SK-N-SH (cell line): ENCODE results near the gene NFKBIE. TPM values are rescaled to one million over a fixed set of nuclear protein-coding genes. Genes with fewer than 3 reads are reported as not detected.

Experiments
- CTCF ChIA-PET: fragments of 300-600, 350-600 bp; formaldehyde crosslinking; extraction: SDS; loops from one replicate; lab custom pipeline; 2021; lab: Yijun Ruan, JAX
- POLR2A ChIA-PET: fragments of 350-600 bp; sonication (Branson Sonifier 250); formaldehyde crosslinking; extraction: SDS; loops from one replicate; lab custom pipeline; 2020; ENCODE audit warnings: antibody characterized with exemption, inconsistent platforms; lab: Yijun Ruan, JAX
- DNase-seq: peaks from one replicate; pipeline ENCODE4 v3.0.0; 2012
- H2AFZ ChIP-seq: fragments of 200-600 bp; sonication (generic); 2 replicates; pipeline ENCODE4 v1.8.1; 2016; ENCODE audit warnings: antibody characterized with exemption, mild to moderate bottlenecking, low read depth
- H3F3A ChIP-seq: fragments of 200-600 bp; sonication (generic); replicated peaks from 2 replicates; pipeline ENCODE3; 2016; ENCODE audit warnings: antibody characterized with exemption, mild to moderate bottlenecking; ENCODE audit not compliant: insufficient read depth
- H3K27ac ChIP-seq, 2 experiments: fragments of 200-500 bp in 1 of 2; fragments of 200-600 bp in 1 of 2; sonication (Bioruptor generic) in 1 of 2; sonication (generic), shearing (Covaris generic) in 1 of 2; 2 replicates each; pipeline versions ENCODE4 v1.5.1 to v1.6.1; 2014 to 2016; ENCODE audit warnings: low read depth in 2 of 2, inconsistent platforms in 1 of 2, low read length in 1 of 2, mild to moderate bottlenecking in 1 of 2, mixed read lengths in 1 of 2
- H3K27me3 ChIP-seq: fragments of 200-600 bp; sonication (generic), shearing (Covaris generic); 2 replicates; pipeline ENCODE4 v1.6.1; 2016; ENCODE audit warnings: mixed run types; ENCODE audit not compliant: insufficient read depth
- H3K36me3 ChIP-seq, 2 experiments: fragments of 200-500 bp in 1 of 2; fragments of 200-600 bp in 1 of 2; sonication (Bioruptor generic) in 1 of 2; sonication (generic) in 1 of 2; replicated peaks in 1 of 2; 2 replicates each; pipeline versions ENCODE3 to v1.5.1; 2014 to 2016; ENCODE audit warnings: low read length in 1 of 2, mild to moderate bottlenecking in 1 of 2; ENCODE audit not compliant: insufficient read depth in 2 of 2, control insufficient read depth in 1 of 2
- H3K4me1 ChIP-seq, 2 experiments: fragments of 200-500 bp in 1 of 2; fragments of 200-600 bp in 1 of 2; sonication (Bioruptor generic) in 1 of 2; sonication (generic), shearing (Covaris generic) in 1 of 2; 2 replicates each; pipeline versions ENCODE4 v1.5.1 to v1.6.1; 2014 to 2016; ENCODE audit warnings: low read depth in 1 of 2, low read length in 1 of 2, mixed run types in 1 of 2; ENCODE audit not compliant: insufficient read depth in 2 of 2, control insufficient read depth in 1 of 2
- H3K4me2 ChIP-seq: fragments of 200-600 bp; sonication (generic), shearing (Covaris generic); 2 replicates; pipeline ENCODE4 v1.6.1; 2017; ENCODE audit warnings: mixed run types
- H3K4me3 ChIP-seq, 2 experiments: fragments of 200-500 bp in 1 of 2; fragments of 200-600 bp in 1 of 2; sonication (Bioruptor generic) in 1 of 2; sonication (generic), shearing (Covaris generic) in 1 of 2; 2 replicates each; pipeline versions ENCODE4 v1.5.1 to v1.8.1; 2014 to 2016; ENCODE audit warnings: low read depth in 2 of 2, inconsistent platforms in 1 of 2, low read length in 1 of 2, mild to moderate bottlenecking in 1 of 2, mixed read lengths in 1 of 2, moderate library complexity in 1 of 2
- H3K79me2 ChIP-seq: fragments of 200-600 bp; sonication (generic); 2 replicates; pipeline ENCODE4 v1.8.1; 2017; ENCODE audit warnings: mild to moderate bottlenecking; ENCODE audit not compliant: insufficient read depth
- H3K9ac ChIP-seq: fragments of 200-600 bp; sonication (generic); 2 replicates; pipeline ENCODE4 v1.6.1; 2017; ENCODE audit warnings: mixed run types
- H3K9me2 ChIP-seq: fragments of 200-600 bp; sonication (generic); 2 replicates; pipeline ENCODE4 v1.6.1; 2017; ENCODE audit warnings: mixed run types
- H3K9me3 ChIP-seq: fragments of 200-600 bp; sonication (generic); 2 replicates; pipeline ENCODE4 v1.6.1; 2017; ENCODE audit warnings: mixed run types, mild to moderate bottlenecking, moderate library complexity
- H4K20me1 ChIP-seq: fragments of 200-600 bp; sonication (generic); 2 replicates; pipeline ENCODE4 v1.6.1; 2017; ENCODE audit warnings: mild to moderate bottlenecking, mixed run types; ENCODE audit not compliant: insufficient read depth
- CHD2 ChIP-seq: fragments of 150-350 bp; IDR thresholded peaks from 2 replicates; pipeline ENCODE4 v1.6.1; 2018; ENCODE audit warnings: low read length; ENCODE audit not compliant: partially characterized antibody
- ELF1 ChIP-seq: IDR thresholded peaks from 2 replicates; pipeline ENCODE4 v1.4.0; 2012
- EP300 ChIP-seq, 2 experiments: IDR thresholded peaks; 2 replicates each; pipeline versions ENCODE4 v1.4.0 to v1.6.1; 2012; ENCODE audit warnings: borderline replicate concordance in 1 of 2, low read depth in 1 of 2, low read length in 1 of 2
- FOXJ3 ChIP-seq: sonication (generic); formaldehyde crosslinking; IDR thresholded peaks from 2 replicates; pipeline ENCODE4 v1.5.1; 2020; ENCODE audit warnings: mild to moderate bottlenecking, missing genetic modification reagents
- FOXM1 ChIP-seq: IDR thresholded peaks from 2 replicates; pipeline ENCODE4 v1.4.0; 2012; ENCODE audit warnings: low read depth, mild to moderate bottlenecking
- GABPA ChIP-seq: IDR thresholded peaks from 2 replicates; pipeline ENCODE4 v1.4.0; 2012; ENCODE audit warnings: low read depth, mild to moderate bottlenecking
- GATA2 ChIP-seq: sonication (generic); formaldehyde crosslinking; IDR thresholded peaks from 2 replicates; pipeline ENCODE4 v1.5.0; 2020; ENCODE audit warnings: mild to moderate bottlenecking, missing genetic modification reagents
- MEF2A ChIP-seq: IDR thresholded peaks from 2 replicates; pipeline ENCODE4 v1.4.0; 2012; ENCODE audit warnings: low read depth, borderline replicate concordance
- MXI1 ChIP-seq: IDR thresholded peaks from 2 replicates; pipeline ENCODE4 v1.6.1; 2012; ENCODE audit warnings: mild to moderate bottlenecking, low read depth, low read length, improper control_type of control experiment
- NFIC ChIP-seq: IDR thresholded peaks from 2 replicates; pipeline ENCODE4 v1.4.0; 2012; ENCODE audit warnings: borderline replicate concordance
- RAD21 ChIP-seq: IDR thresholded peaks from 2 replicates; pipeline ENCODE4 v1.6.1; 2012; ENCODE audit warnings: mild to moderate bottlenecking, low read length
- RCOR1 ChIP-seq: fragments of 150-350 bp; IDR thresholded peaks from 2 replicates; pipeline ENCODE4 v1.6.1; 2017; ENCODE audit warnings: antibody characterized with exemption, low read length
- RFX5 ChIP-seq: IDR thresholded peaks from 2 replicates; pipeline ENCODE4 v1.6.1; 2012; ENCODE audit warnings: mild to moderate bottlenecking, improper control_type of control experiment, low read length
- RXRA ChIP-seq: IDR thresholded peaks from 2 replicates; pipeline ENCODE4 v1.4.0; 2012; ENCODE audit warnings: low read depth, mild to moderate bottlenecking, borderline replicate concordance
- SIN3A ChIP-seq: IDR thresholded peaks from 2 replicates; pipeline ENCODE4 v1.6.1; 2012; ENCODE audit warnings: low read depth, mild to moderate bottlenecking, low read length, moderate library complexity, borderline replicate concordance
- SMC3 ChIP-seq: IDR thresholded peaks from 2 replicates; pipeline ENCODE4 v1.6.1; 2012; ENCODE audit warnings: low read depth, low read length, improper control_type of control experiment
- TAF1 ChIP-seq: IDR thresholded peaks from 2 replicates; pipeline ENCODE4 v1.6.1; 2012; ENCODE audit warnings: low read depth, mild to moderate bottlenecking, low read length, moderate library complexity, borderline replicate concordance
- YY1 ChIP-seq: IDR thresholded peaks from 2 replicates; pipeline ENCODE4 v1.4.0; 2012; ENCODE audit warnings: low read depth, mild to moderate bottlenecking
- WGBS: methylation state at CpG from one replicate; pipeline ENCODE4 v1.1.6; 2017; ENCODE audit warnings: low lambda C conversion rate; 5-methylcytosine and 5-hydroxymethylcytosine counted together
- polyA plus RNA-seq, 3 experiments: library from polyadenylated mRNA; depleted of rRNA; stranded (reverse); fragments of >200 nt; gene quantifications; 2 replicates each; pipeline ENCODE4 v1.2.3, GENCODE V29; 2012
- TF ChIP-seq, protein P1 (sequence below): IDR thresholded peaks from 2 replicates; pipeline ENCODE4; 2012
- TF ChIP-seq, protein P2 (sequence below): IDR thresholded peaks from 2 replicates; pipeline ENCODE4 v1.4.0; 2012; ENCODE audit warnings: low read depth
- TF ChIP-seq, protein P3 (sequence below): IDR thresholded peaks from 2 replicates; pipeline ENCODE4 v1.4.0; 2012; ENCODE audit warnings: low read depth, borderline replicate concordance

Gene NFKBIE
- polyA plus RNA-seq, 1 of the 3 experiments (the other 2 are of a cell fraction), result 5.8 TPM

DNA sequence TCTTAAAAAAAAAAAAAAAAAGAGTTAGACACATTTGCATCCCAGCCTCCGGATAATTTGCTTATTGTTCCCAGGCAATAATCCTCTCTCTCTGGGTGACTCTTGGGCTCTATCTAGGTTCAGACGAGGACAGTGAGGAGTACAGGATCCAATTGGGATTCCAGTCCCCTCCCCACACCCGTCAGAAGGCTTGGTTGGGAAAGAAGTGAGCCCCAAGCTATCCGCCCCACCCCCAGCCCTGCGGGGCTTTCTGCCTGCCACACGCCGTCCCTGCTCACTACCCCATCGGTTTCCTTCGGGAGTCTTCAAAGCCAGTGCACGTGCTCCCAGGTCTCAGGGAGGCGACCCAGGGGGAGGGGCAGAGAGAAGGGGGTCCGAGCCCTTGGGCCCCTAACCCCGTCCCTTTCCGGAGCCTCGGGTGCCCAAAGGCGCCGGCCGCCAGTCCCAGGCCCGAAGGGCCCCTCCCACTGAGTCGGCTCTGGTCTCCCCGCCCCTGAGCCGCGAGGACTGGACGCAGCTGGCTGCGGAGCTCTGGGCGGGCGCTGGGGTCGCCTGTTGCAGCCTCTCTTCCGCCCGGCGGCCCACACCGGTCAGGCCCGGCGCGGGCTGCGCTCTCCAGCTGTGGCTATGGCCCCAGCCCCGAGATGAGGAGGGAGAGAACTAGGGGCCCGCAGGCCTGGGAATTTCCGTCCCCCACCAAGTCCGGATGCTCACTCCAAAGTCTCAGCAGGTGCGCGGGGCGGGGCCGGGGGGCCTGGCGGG, 46.1 kb downstream of the NFKBIE start (continued):
- TF ChIP-seq, protein P1, sequence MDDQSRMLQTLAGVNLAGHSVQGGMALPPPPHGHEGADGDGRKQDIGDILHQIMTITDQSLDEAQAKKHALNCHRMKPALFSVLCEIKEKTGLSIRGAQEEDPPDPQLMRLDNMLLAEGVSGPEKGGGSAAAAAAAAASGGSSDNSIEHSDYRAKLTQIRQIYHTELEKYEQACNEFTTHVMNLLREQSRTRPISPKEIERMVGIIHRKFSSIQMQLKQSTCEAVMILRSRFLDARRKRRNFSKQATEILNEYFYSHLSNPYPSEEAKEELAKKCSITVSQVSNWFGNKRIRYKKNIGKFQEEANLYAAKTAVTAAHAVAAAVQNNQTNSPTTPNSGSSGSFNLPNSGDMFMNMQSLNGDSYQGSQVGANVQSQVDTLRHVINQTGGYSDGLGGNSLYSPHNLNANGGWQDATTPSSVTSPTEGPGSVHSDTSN, result no peak
- no peak for TF ChIP-seq RCOR1
- TF ChIP-seq SIN3A, result 0 out of 2 replicates have a peak, but pooled peaks have one; percentile 34
- TF ChIP-seq RFX5, result no peak
- no peak for TF ChIP-seq TAF1
- peak; percentile 79 for TF ChIP-seq MXI1

DNA sequence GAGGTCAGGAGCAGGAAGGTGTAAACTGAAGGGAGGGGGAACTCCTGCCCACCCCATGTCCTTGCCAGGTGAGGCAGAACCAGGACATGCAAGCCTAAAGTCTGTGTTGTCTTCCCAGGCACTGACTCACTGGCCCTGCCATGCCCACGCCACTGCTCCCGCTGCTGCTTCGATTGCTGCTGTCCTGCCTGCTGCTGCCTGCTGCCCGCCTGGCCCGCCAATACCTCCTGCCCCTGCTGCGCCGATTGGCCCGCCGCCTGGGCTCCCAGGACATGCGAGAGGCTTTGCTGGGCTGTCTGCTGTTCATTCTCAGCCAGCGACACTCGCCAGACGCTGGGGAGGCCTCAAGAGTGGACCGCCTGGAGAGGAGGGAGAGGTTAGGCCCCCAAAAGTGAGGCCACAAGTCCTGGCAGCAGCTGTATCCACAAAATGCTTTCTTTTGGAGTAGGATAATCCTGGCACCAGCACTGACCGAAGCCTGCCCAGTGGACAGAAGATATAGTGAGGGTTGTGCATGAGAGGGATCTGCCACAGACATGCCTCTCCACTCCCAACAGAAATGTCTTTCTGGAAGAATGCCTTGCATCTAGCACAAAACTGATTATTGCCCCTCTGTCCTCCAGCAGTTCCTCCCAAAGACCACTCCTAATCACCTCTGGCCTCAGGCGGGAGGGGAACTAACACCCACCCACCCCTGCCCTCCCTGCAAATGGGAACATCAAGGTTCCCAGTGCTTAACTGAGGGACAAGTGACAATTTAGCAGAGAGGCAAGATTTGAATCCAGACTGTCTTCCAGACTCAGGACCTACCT, 47.8 kb downstream of the NFKBIE start:
- ChIA-PET CTCF (interaction anchor here (2.4 to 13.7 kb wide), 3 partner anchors 17 to 45 kb away, joined by 10 to 224 read pairs (median 15); no protein-coding TSS in a partner anchor), POLR2A (no interaction called here)
- DNase-seq, result no peak

More for the DNA sequence above, 47.8 kb downstream of the NFKBIE start:
- no peaks in the 10 kb centered on the region for H3K9me3 ChIP-seq
- H4K20me1 ChIP-seq, result no peaks in the 10 kb centered on the region
- peaks cover 9 to 35% of the 10 kb centered on the region in 2 experiments; a peak in 3 of 4 replicates for H3K4me1 ChIP-seq
- no peaks in the 10 kb centered on the region for H3K27me3 ChIP-seq
- TF ChIP-seq GABPA (no peak), EP300 (IDR thresholded peaks at IDR 0.05; ENCODE audit: borderline replicate concordance in 1 of 2, low read depth in 1 of 2, low read length in 1 of 2) (no peak), MXI1 (no peak), ELF1 (no peak), MEF2A (no peak), TAF1 (no peak), YY1 (no peak), RXRA (no peak), GATA2 (CRISPR knock-in tag) (no peak), SMC3 (no peak), FOXJ3 (CRISPR knock-in tag) (no peak), NFIC (no peak), FOXM1 (no peak), RAD21 (no peak), CHD2 (no peak)
- TF ChIP-seq, protein P2, sequence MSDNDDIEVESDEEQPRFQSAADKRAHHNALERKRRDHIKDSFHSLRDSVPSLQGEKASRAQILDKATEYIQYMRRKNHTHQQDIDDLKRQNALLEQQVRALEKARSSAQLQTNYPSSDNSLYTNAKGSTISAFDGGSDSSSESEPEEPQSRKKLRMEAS, result no peak
- TF ChIP-seq, protein P1, result no peak
- TF ChIP-seq, protein P3, sequence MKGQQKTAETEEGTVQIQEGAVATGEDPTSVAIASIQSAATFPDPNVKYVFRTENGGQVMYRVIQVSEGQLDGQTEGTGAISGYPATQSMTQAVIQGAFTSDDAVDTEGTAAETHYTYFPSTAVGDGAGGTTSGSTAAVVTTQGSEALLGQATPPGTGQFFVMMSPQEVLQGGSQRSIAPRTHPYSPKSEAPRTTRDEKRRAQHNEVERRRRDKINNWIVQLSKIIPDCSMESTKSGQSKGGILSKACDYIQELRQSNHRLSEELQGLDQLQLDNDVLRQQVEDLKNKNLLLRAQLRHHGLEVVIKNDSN, result no peak
- H3K79me2 ChIP-seq, result no peaks in the 10 kb centered on the region
- WGBS, result 87% methylated on average over 3 of the region's 16 CpGs
- H3K9me2 ChIP-seq, result no peaks in the 10 kb centered on the region
- H3K9ac ChIP-seq, result no peak overlapping the region
- no peak overlapping the region for H3K27ac ChIP-seq
- peaks cover 4% of the 10 kb centered on the region for H3F3A ChIP-seq
- no peak overlapping the region for H2AFZ ChIP-seq
- no peaks in the 10 kb centered on the region for H3K36me3 ChIP-seq
- H3K4me3 ChIP-seq, result no peak overlapping the region
- H3K4me2 ChIP-seq, result no peak overlapping the region
